CD4-positive, alpha-beta T cell treated with Interleukin-2 at 100 ng/mL for 4 hours (primary cell): ENCODE results near the gene DDX50.

Experiments used
- DNase-seq: peaks from one replicate; pipeline ENCODE4 v3.0.0-alpha.2; 2020; ENCODE audit warnings: low spot score

Gene DDX50

DNA sequence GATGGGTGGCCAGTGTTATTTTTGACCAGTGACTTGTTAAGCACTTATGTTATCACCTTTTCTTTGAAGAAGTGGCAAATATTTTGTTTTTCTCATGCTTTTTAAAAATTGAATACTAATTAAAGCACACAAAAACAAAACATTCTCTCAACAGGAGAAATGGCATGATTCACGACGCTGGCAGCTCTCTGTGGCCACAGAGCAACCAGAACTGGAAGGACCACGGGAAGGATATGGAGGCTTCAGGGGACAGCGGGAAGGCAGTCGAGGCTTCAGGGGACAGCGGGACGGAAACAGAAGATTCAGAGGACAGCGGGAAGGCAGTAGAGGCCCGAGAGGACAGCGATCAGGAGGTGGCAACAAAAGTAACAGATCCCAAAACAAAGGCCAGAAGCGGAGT, 81.3 kb downstream of the DDX50 start:
- no peak for DNase-seq

GRCh38 chr10:68987611-68988010, 86.5 kb downstream of the DDX50 start:
- no peak for DNase-seq

DNA sequence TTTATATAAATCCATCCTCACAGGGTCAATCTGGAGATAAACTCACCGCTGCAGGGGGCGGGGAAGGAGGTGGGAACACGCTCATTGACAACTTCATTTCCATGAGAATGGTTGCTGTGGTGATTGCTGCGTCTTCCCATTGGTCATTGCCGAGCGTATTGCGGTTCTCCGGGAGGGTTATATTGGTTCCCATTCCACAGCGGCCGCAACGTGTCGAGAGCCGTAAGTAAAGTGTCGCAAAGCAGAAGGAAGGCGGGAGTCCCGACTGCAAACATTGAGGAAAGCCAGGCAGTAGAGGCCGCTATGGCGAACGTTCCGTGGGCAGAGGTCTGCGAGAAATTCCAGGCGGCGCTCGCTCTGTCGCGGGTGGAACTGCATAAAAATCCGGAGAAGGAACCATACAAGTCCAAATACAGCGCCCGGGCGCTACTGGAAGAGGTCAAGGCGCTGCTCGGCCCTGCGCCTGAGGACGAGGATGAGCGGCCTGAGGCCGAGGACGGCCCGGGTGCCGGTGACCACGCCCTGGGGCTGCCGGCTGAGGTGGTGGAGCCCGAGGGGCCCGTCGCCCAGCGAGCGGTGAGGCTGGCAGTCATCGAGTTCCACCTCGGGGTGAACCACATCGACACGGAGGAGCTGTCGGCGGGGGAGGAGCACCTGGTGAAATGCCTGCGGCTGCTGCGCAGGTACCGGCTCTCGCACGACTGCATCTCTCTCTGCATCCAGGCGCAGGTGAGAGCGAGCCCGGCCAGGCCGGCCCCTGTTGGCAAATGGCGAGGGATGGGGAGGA, 87.6 kb downstream of the DDX50 start, which contains the start of gene KIFBP:
Gene KIFBP (plus strand): TSS at position 274 of the 787 bp plus-strand sequence. CDS start 30 bp downstream, at position 304.
- peak; percentile 90 for DNase-seq

DNA sequence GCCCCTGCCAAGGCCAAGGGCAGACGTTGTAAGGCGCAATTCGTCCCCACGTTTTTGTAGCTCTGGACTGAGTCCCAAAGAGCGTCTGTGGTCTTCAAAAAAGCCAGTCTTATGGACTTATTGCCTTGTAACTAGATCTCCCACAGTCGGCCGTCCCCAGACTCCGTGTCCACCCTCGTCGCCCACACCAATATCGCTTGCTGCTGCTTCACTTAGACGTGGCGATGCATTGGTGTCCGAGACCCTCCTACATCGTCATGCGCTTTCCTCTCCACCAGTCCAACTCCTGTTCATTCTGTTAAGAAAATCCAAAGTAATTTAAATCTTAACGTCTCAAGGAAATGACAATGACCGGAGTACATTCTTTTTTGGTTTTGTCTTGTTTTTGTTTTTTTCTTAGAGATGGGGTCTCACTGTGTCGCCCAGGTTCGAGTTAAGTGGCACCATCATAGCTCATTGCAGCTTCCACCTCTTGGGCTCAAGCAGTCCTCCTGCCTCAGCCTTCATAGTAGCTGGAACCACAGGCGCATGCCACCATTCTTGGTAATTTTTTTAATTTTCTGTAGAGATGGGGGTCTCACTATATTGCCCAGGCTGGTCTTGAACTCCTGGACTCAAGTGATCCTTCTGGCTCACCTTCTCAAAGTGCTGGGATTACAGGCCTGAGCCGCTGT, 88.3 kb downstream of the DDX50 start:
- no peak for DNase-seq

GRCh38 chr10:68992636-68993440, 91.7 kb downstream of the DDX50 start:
- no peak for DNase-seq
